GM12878 (cell line): ENCODE results near the gene NDUFB1. TPM values are rescaled to one million over a fixed set of nuclear protein-coding genes. Genes with fewer than 3 reads are reported as not detected.

Source experiments
- CREB1 ChIP-seq: IDR thresholded peaks from 2 replicates; pipeline ENCODE4 v1.6.1; 2012; ENCODE audit warnings: low read depth, mild to moderate bottlenecking, inconsistent platforms
- FOS ChIP-seq: IDR thresholded peaks from 3 replicates; pipeline ENCODE4 v1.6.1; 2011; ENCODE audit warnings: borderline replicate concordance; ENCODE audit not compliant: insufficient read length; ENCODE audit errors: extremely low read depth
- GABPA ChIP-seq: IDR thresholded peaks from 2 replicates; pipeline ENCODE4 v1.6.1; 2014; ENCODE audit warnings: antibody characterized with exemption, low read depth, mild to moderate bottlenecking, inconsistent platforms
- HDGF ChIP-seq: fragments of 450-650 bp; IDR thresholded peaks from 2 replicates; pipeline ENCODE4 v1.6.1; 2016; ENCODE audit warnings: antibody characterized with exemption
- IRF4 ChIP-seq: IDR thresholded peaks from 2 replicates; pipeline ENCODE4 v1.6.1; 2011; ENCODE audit warnings: low read depth, low read length
- KAT2A ChIP-seq: conservative IDR thresholded peaks from 2 replicates; pipeline ENCODE4 v1.6.1; 2011; ENCODE audit warnings: low read depth, low read length; ENCODE audit not compliant: control insufficient read depth
- MEF2B ChIP-seq: fragments of 450-650 bp; IDR thresholded peaks from 2 replicates; pipeline ENCODE4 v1.6.1; 2018; ENCODE audit warnings: mild to moderate bottlenecking, moderate library complexity; ENCODE audit not compliant: partially characterized antibody, poor library complexity, severe bottlenecking
- NBN ChIP-seq: fragments of 450-650 bp; IDR thresholded peaks from 2 replicates; pipeline ENCODE4 v1.6.1; 2016
- NR2F1 ChIP-seq: fragments of 450-650 bp; conservative IDR thresholded peaks from 2 replicates; pipeline ENCODE4 v1.6.1; 2017; ENCODE audit warnings: mild to moderate bottlenecking
- POLR2AphosphoS2 ChIP-seq: IDR thresholded peaks from 2 replicates; pipeline ENCODE4 v1.6.1; 2011; ENCODE audit warnings: low read depth, mild to moderate bottlenecking, low read length, improper control_type of control experiment, moderate library complexity
- RELA ChIP-seq: fragments of 450-650 bp; IDR thresholded peaks from 2 replicates; pipeline ENCODE4 v1.8.0; 2014; ENCODE audit warnings: borderline replicate concordance; ENCODE audit not compliant: partially characterized antibody
- SUPT20H ChIP-seq: IDR thresholded peaks from 2 replicates; pipeline ENCODE4 v1.6.1; 2011; ENCODE audit warnings: low read depth, mild to moderate bottlenecking, low read length, moderate library complexity, borderline replicate concordance; ENCODE audit not compliant: control insufficient read depth
- TAF1 ChIP-seq: IDR thresholded peaks from 2 replicates; pipeline ENCODE4 v1.6.1; 2011; ENCODE audit warnings: mild to moderate bottlenecking, low read depth, low read length, borderline replicate concordance
- YBX1 ChIP-seq: fragments of 450-650 bp; IDR thresholded peaks from 2 replicates; pipeline ENCODE4 v1.6.1; 2016; ENCODE audit warnings: antibody characterized with exemption
- YY1 ChIP-seq: IDR thresholded peaks from 2 replicates; pipeline ENCODE4 v1.6.1; 2011; ENCODE audit warnings: low read depth, mild to moderate bottlenecking, low read length
- ZNF207 ChIP-seq: fragments of 450-650 bp; IDR thresholded peaks from 2 replicates; pipeline ENCODE4 v1.6.1; 2014; ENCODE audit warnings: antibody characterized with exemption, mild to moderate bottlenecking, borderline replicate concordance
- polyA plus RNA-seq, 11 experiments: library from polyadenylated mRNA; depleted of rRNA in 4 of 11; unstranded in 6 of 11; stranded (reverse) in 5 of 11; fragments of >200 nt; fragmentation: Nextera tagmentation in 4 of 11; fragmentation: Illumina TruSeq in 1 of 11; extraction: Ambion mirVana in 4 of 11; extraction: Trizol in 1 of 11; gene quantifications; 1 replicate in 1 of 11; 2 replicates in 10 of 11; pipeline versions ENCODE4 v1.2.1 to v1.2.3, GENCODE V29; 2011 to 2016; ENCODE audit warnings: inconsistent platforms in 2 of 11, missing spikeins in 2 of 11, low read depth in 1 of 11
- total RNA-seq, 4 experiments: library from RNA; depleted of rRNA in 3 of 4; stranded (reverse); fragments of >200 nt in 3 of 4; fragmentation: Illumina TruSeq in 1 of 4; extraction: Trizol in 1 of 4; gene quantifications; 2 replicates each; pipeline versions ENCODE4 v1.2.1 to v1.2.3, GENCODE V29; 2013 to 2021
- TF ChIP-seq, protein P1 (sequence below): fragments of 450-650 bp; IDR thresholded peaks from 2 replicates; pipeline ENCODE4 v1.6.1; 2016; ENCODE audit warnings: mild to moderate bottlenecking
- TF ChIP-seq, protein P2 (sequence below): fragments of 450-650 bp; IDR thresholded peaks from 2 replicates; pipeline ENCODE4 v1.6.1; 2014; ENCODE audit warnings: mild to moderate bottlenecking
- TF ChIP-seq, protein P3 (sequence below): fragments of 450-650 bp; IDR thresholded peaks from 2 replicates; pipeline ENCODE4 v1.6.1; 2017; ENCODE audit warnings: mild to moderate bottlenecking
- TF ChIP-seq, protein P4 (sequence below): fragments of 450-650 bp; IDR thresholded peaks from 2 replicates; pipeline ENCODE4 v1.6.1; 2017; ENCODE audit warnings: mild to moderate bottlenecking, moderate library complexity
- TF ChIP-seq, protein P5 (sequence below): fragments of 450-650 bp; IDR thresholded peaks from 2 replicates; pipeline ENCODE4 v1.6.1; 2017; ENCODE audit warnings: borderline replicate concordance

Gene NDUFB1
- total and polyA plus RNA-seq, 10 of the 15 experiments (the other 5 are each of a cell fraction or from before 2014, with no cell fraction given) = 132 to 919 (median 561) TPM

DNA sequence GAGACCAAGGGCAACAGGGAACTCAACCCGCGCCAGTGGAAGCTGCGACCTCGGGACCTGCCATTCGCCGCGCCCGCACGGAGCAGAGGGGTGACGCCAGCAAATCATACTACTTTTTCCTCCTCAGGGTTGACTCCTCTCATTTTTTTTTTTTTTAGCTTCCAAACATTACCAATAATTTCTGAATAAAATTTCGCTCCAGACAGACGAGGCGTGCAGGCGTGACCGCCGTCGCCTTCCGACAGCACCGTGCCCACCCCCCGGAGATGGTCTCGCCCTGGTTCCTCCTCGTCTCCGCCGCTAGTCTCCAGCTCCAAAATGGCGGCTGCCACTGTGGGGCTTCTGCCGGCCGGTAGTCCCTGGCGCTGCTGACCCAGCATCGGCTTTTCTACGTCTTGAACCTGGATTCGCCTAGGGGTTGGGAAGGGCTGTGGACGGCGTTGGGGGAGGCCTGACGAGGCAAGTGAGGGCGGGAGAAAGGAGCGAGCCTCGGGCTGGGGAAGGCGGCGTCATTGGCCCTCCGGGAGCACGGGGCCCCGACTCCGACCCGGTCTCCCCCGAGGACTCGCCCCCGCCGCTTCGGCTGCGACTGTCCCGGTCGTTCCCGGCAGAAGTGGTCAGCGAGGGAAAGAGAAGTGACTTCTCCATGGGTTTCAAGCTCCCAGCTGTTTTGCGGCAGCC is at the start of gene NDUFB1, which contains the start of gene CPSF2 (continued):
- TF ChIP-seq, protein P1, sequence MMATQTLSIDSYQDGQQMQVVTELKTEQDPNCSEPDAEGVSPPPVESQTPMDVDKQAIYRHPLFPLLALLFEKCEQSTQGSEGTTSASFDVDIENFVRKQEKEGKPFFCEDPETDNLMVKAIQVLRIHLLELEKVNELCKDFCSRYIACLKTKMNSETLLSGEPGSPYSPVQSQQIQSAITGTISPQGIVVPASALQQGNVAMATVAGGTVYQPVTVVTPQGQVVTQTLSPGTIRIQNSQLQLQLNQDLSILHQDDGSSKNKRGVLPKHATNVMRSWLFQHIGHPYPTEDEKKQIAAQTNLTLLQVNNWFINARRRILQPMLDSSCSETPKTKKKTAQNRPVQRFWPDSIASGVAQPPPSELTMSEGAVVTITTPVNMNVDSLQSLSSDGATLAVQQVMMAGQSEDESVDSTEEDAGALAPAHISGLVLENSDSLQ = peak; percentile 35; the same call in 1 of the 2 replicates
- peak; percentile 99 for TF ChIP-seq TAF1
- TF ChIP-seq, protein P2, sequence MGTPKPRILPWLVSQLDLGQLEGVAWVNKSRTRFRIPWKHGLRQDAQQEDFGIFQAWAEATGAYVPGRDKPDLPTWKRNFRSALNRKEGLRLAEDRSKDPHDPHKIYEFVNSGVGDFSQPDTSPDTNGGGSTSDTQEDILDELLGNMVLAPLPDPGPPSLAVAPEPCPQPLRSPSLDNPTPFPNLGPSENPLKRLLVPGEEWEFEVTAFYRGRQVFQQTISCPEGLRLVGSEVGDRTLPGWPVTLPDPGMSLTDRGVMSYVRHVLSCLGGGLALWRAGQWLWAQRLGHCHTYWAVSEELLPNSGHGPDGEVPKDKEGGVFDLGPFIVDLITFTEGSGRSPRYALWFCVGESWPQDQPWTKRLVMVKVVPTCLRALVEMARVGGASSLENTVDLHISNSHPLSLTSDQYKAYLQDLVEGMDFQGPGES = no peak
- TF ChIP-seq, protein P3, sequence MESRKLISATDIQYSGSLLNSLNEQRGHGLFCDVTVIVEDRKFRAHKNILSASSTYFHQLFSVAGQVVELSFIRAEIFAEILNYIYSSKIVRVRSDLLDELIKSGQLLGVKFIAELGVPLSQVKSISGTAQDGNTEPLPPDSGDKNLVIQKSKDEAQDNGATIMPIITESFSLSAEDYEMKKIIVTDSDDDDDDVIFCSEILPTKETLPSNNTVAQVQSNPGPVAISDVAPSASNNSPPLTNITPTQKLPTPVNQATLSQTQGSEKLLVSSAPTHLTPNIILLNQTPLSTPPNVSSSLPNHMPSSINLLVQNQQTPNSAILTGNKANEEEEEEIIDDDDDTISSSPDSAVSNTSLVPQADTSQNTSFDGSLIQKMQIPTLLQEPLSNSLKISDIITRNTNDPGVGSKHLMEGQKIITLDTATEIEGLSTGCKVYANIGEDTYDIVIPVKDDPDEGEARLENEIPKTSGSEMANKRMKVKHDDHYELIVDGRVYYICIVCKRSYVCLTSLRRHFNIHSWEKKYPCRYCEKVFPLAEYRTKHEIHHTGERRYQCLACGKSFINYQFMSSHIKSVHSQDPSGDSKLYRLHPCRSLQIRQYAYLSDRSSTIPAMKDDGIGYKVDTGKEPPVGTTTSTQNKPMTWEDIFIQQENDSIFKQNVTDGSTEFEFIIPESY = no peak
- peak; percentile 60; the same call in 1 of the 2 replicates for TF ChIP-seq CREB1
- no peak for TF ChIP-seq GABPA
- no peak for TF ChIP-seq YBX1
- TF ChIP-seq MEF2B = no peak
- TF ChIP-seq KAT2A = no peak
- TF ChIP-seq HDGF = no peak
- peak; percentile 79; the same call in 1 of the 2 replicates for TF ChIP-seq ZNF207
- TF ChIP-seq IRF4 = no peak
- peak; percentile 56; the same call in 1 of the 2 replicates for TF ChIP-seq NR2F1
- TF ChIP-seq, protein P4, sequence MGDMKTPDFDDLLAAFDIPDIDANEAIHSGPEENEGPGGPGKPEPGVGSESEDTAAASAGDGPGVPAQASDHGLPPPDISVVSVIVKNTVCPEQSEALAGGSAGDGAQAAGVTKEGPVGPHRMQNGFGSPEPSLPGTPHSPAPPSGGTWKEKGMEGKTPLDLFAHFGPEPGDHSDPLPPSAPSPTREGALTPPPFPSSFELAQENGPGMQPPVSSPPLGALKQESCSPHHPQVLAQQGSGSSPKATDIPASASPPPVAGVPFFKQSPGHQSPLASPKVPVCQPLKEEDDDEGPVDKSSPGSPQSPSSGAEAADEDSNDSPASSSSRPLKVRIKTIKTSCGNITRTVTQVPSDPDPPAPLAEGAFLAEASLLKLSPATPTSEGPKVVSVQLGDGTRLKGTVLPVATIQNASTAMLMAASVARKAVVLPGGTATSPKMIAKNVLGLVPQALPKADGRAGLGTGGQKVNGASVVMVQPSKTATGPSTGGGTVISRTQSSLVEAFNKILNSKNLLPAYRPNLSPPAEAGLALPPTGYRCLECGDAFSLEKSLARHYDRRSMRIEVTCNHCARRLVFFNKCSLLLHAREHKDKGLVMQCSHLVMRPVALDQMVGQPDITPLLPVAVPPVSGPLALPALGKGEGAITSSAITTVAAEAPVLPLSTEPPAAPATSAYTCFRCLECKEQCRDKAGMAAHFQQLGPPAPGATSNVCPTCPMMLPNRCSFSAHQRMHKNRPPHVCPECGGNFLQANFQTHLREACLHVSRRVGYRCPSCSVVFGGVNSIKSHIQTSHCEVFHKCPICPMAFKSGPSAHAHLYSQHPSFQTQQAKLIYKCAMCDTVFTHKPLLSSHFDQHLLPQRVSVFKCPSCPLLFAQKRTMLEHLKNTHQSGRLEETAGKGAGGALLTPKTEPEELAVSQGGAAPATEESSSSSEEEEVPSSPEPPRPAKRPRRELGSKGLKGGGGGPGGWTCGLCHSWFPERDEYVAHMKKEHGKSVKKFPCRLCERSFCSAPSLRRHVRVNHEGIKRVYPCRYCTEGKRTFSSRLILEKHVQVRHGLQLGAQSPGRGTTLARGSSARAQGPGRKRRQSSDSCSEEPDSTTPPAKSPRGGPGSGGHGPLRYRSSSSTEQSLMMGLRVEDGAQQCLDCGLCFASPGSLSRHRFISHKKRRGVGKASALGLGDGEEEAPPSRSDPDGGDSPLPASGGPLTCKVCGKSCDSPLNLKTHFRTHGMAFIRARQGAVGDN = 0 out of 2 replicates have a peak, but pooled peaks have one; percentile 44
- TF ChIP-seq RELA = peak; percentile 63
- TF ChIP-seq, protein P5, sequence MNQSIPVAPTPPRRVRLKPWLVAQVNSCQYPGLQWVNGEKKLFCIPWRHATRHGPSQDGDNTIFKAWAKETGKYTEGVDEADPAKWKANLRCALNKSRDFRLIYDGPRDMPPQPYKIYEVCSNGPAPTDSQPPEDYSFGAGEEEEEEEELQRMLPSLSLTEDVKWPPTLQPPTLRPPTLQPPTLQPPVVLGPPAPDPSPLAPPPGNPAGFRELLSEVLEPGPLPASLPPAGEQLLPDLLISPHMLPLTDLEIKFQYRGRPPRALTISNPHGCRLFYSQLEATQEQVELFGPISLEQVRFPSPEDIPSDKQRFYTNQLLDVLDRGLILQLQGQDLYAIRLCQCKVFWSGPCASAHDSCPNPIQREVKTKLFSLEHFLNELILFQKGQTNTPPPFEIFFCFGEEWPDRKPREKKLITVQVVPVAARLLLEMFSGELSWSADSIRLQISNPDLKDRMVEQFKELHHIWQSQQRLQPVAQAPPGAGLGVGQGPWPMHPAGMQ = no peak
- TF ChIP-seq SUPT20H = no peak
- TF ChIP-seq FOS = no peak
- peak; percentile 99 for TF ChIP-seq YY1
- TF ChIP-seq NBN = peak; percentile 97
- peak; percentile 52; the same call in 1 of the 2 replicates for TF ChIP-seq POLR2AphosphoS2
